Uterus (tissue), 2 donors: ENCODE measurements around the gene SRSF4.

Experiments used
- CTCF ChIP-seq, 4 experiments: fragments of 200-600 bp in 2 of 4; fragments of 450-650 bp in 2 of 4; sonication (generic) in 2 of 4; IDR thresholded peaks; one replicate each; pipeline ENCODE4 v1.5.1; 2016 to 2019; ENCODE audit warnings: antibody characterized with exemption in 4 of 4, mild to moderate bottlenecking in 2 of 4, moderate library complexity in 1 of 4
- POLR2A ChIP-seq, 2 donors: fragments of 450-650 bp; IDR thresholded peaks; one replicate each; pipeline ENCODE4 v1.6.1; 2016; ENCODE audit warnings: antibody characterized with exemption in 2 of 2, mild to moderate bottlenecking in 1 of 2, moderate library complexity in 1 of 2

GRCh38 chr1:29209173-29209572, 27.5 kb upstream of the SRSF4 start:
- TF ChIP-seq CTCF (IDR thresholded peaks at IDR 0.05) (no peak), POLR2A (IDR thresholded peaks at IDR 0.05) (no peak)
